ENCODE results near the gene GALNT18.

The GALNT18 gene

DNA sequence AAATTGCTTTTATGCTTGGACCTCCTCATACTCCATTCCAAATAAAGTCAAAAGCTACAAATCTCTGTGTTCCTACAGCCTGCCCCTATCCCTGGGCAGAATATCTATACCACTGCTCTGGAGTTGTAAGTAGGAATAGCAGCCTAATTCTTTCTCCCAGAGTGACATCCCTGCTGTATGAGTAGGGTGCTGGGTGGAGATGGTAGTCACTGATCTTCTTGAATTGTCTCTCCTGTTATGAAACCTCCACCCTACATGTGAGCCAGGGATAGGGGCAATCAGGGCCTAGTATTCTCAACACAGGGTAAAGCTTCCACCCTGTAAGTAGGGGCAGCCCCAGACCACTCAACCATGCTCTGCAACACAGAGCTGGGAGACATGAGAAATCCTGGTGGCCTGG is 19.8 kb downstream of the GALNT18 start:
- TF ChIP-seq, protein P1, sequence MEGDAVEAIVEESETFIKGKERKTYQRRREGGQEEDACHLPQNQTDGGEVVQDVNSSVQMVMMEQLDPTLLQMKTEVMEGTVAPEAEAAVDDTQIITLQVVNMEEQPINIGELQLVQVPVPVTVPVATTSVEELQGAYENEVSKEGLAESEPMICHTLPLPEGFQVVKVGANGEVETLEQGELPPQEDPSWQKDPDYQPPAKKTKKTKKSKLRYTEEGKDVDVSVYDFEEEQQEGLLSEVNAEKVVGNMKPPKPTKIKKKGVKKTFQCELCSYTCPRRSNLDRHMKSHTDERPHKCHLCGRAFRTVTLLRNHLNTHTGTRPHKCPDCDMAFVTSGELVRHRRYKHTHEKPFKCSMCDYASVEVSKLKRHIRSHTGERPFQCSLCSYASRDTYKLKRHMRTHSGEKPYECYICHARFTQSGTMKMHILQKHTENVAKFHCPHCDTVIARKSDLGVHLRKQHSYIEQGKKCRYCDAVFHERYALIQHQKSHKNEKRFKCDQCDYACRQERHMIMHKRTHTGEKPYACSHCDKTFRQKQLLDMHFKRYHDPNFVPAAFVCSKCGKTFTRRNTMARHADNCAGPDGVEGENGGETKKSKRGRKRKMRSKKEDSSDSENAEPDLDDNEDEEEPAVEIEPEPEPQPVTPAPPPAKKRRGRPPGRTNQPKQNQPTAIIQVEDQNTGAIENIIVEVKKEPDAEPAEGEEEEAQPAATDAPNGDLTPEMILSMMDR (IDR thresholded peaks at IDR 0.05; ENCODE audit: control extremely low read depth, extremely low read depth, low read depth, missing control alignments) = no peak
- DNase-seq (ENCODE audit: extremely low spot score) = no peak
- CTCF ChIA-PET = interaction anchor here (1.0 to 1.4 kb wide), 4 partner anchors 9 to 574 kb away, joined by 3 to 4 read pairs (median 4); no protein-coding TSS in a partner anchor
- POLR2A ChIA-PET = no interaction called here

DNA sequence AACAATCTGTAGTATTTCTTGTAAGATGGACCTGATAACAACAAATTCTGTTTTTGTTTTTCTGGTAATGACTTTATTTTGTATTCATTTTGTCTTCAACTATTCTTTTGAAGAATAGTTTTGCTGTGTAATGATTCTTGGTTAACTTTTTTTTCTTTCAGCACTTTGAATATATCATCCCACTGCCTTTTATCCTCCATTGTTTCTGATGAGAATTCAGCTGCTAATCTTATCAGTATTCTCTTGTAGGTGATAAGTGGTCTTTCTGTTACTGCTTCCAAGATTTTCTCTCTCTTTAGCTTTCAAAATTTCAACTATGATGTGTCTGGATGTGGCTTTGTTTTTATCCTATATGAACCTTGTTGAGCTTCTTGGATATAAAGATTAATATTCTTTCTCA is 21.5 kb downstream of the GALNT18 start:
- TF ChIP-seq, protein P1 (IDR thresholded peaks at IDR 0.05; ENCODE audit: control extremely low read depth, extremely low read depth, low read depth, missing control alignments) = no peak
- POLR2A ChIA-PET = no interaction called here
- DNase-seq (ENCODE audit: extremely low spot score) = no peak
- CTCF ChIA-PET = interaction anchor here (1.0 to 2.0 kb wide), 3 partner anchors 14 to 29 kb away, joined by 3 to 7 read pairs (median 3); no protein-coding TSS in a partner anchor

DNA sequence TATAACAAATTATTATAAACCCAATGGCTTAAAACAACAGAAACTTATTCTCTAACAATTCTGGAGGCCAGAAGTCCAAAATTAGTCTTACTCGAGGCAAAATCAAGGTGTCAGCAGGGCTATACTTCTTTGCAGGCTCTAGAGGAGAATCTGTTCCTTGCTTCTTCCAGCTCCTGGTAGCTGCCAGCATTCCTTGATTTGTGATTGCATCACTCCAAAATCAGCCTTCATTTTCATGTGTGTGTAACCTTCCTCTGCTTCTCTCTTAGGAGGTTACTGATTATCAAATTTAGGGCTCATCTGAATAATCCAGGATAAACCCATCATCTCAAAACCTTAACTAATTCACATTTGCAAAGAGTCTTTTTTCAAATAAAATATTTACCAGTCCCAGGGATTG is 23.6 kb downstream of the GALNT18 start:
- POLR2A ChIA-PET = no interaction called here
- TF ChIP-seq, protein P1 (IDR thresholded peaks at IDR 0.05; ENCODE audit: control extremely low read depth, extremely low read depth, low read depth, missing control alignments) = no peak
- DNase-seq (ENCODE audit: extremely low spot score) = no peak
- CTCF ChIA-PET = no interaction called here

DNA sequence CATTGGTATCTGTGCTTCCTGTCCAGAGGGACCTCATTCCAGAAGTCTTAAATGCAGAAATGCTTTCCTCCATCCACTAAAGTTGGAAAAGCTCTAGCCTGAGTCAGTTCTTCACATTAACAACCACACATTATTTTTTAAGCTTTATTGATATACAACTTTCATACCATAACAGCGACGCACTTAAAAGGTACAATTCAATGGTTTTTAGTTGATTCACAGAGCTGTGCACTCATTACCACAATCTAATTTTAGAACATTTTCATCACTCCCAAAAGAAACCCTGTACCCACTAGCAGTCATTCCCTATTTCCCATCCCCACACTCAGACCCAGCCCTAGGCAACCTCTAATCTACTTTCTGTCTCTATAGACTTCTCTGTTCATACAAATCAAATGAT is 27.6 kb downstream of the GALNT18 start:
- POLR2A ChIA-PET = no interaction called here
- DNase-seq (ENCODE audit: extremely low spot score) = no peak
- CTCF ChIA-PET = interaction anchor here (1.1 kb wide), 1 partner anchor 10 kb away, joined by 5 read pairs; no protein-coding TSS in a partner anchor
- TF ChIP-seq, protein P1 (IDR thresholded peaks at IDR 0.05; ENCODE audit: control extremely low read depth, extremely low read depth, low read depth, missing control alignments) = no peak

DNA sequence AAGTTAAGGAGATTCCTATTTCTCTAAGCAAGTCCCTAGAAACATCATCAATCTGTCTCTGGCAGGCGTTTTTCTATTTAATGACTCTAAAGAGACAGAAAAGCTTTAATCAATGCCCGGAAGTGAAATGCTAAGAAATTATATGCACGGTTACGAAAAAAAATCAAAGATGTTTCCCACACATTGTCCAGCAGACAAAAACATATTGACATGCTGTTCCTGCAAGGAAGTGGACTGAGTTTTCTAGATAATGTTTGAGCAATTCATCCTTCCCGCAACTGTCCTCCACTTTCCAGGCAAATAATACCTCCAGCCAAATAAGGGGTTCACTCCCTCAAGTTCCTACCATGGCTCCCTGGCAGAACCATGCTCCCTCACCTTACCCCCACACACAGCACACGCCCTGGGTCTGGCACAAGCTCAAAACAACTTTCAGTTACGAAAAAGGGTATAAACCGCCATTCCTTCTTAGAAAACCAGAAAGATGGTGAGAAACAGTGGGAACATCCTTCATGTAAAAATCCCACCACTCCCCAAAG is 29.6 kb downstream of the GALNT18 start:
- TF ChIP-seq, protein P1 (IDR thresholded peaks at IDR 0.05; ENCODE audit: control extremely low read depth, extremely low read depth, low read depth, missing control alignments) = no peak
- ChIA-PET CTCF (no interaction called here), POLR2A (no interaction called here)
- DNase-seq (ENCODE audit: extremely low spot score) = no peak

DNA sequence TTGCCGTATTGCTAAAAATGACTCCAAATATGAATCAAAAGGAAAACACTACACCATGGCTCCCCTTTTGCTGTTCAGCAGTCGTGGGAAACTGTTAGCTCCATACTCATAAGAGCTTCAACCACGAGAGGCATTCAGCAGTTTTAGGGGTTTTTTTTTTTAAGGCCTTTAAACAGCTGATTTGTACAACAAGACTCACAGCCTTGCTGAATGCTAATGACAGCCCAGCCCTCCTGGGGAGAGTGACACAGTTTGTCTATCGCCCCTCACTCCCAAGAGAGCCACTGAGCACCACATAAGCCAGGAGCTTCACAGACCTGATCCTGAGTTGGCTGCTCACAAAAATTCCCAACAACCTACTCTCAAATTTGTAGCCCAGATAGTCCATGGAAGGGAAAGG is 32.4 kb downstream of the GALNT18 start:
- DNase-seq (ENCODE audit: extremely low spot score) = no peak
- CTCF ChIA-PET = interaction anchor here (1.0 to 1.5 kb wide), 3 partner anchors 18 to 51 kb away, joined by 3 to 5 read pairs (median 3); no protein-coding TSS in a partner anchor
- POLR2A ChIA-PET = no interaction called here
- TF ChIP-seq, protein P1 (IDR thresholded peaks at IDR 0.05; ENCODE audit: control extremely low read depth, extremely low read depth, low read depth, missing control alignments) = no peak
